Hematopoietic multipotent progenitor cell treated with erythropoietin and hydrocortisone succinate and interleukin-3 and kit ligand, for 17 days (in vitro differentiated cells): ENCODE data around the gene HARBI1.
"Not testable (repeated sequence)": the region's sequence is repeated elsewhere in the genome, so short reads cannot be mapped to it uniquely, and the experiment has no call there.

ENCODE experiments used
- DNase-seq: peaks from one replicate; pipeline ENCODE4 v3.0.0-alpha.2; 2015; ENCODE audit warnings: low spot score

The HARBI1 gene

GRCh38 chr11:46597155-46597554 lies 19.9 kb downstream of the HARBI1 start:
- DNase-seq = no peak

- no peak for DNase-seq
Observed at GRCh38 chr11:46594785-46595184, 22.2 kb downstream of the HARBI1 start.

DNA sequence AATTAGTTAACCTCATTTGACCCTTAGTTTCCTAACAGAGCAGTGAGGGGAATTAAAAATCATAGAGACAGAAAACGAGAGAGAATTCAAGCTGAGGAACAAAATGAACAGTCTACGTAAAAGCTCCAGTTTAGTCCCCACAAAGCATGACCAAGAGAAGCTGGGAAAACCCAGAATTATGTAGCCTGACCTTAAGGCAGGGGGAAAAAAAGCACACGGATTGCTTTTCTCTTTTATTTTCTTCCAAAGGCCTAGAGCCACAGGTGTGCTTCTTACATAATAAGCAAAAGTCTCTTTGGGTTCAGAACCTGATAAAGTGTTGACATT lies 22.7 kb downstream of the HARBI1 start:
- no peak for DNase-seq

- DNase-seq = peak; percentile 95
Observed at GRCh38 chr11:46593550-46594373, 23.3 kb downstream of the HARBI1 start, which contains the start of gene AMBRA1. Gene AMBRA1 (minus strand): TSS chr11:46594023. CDS start chr11:46548380, 45,643 bp downstream.

DNA sequence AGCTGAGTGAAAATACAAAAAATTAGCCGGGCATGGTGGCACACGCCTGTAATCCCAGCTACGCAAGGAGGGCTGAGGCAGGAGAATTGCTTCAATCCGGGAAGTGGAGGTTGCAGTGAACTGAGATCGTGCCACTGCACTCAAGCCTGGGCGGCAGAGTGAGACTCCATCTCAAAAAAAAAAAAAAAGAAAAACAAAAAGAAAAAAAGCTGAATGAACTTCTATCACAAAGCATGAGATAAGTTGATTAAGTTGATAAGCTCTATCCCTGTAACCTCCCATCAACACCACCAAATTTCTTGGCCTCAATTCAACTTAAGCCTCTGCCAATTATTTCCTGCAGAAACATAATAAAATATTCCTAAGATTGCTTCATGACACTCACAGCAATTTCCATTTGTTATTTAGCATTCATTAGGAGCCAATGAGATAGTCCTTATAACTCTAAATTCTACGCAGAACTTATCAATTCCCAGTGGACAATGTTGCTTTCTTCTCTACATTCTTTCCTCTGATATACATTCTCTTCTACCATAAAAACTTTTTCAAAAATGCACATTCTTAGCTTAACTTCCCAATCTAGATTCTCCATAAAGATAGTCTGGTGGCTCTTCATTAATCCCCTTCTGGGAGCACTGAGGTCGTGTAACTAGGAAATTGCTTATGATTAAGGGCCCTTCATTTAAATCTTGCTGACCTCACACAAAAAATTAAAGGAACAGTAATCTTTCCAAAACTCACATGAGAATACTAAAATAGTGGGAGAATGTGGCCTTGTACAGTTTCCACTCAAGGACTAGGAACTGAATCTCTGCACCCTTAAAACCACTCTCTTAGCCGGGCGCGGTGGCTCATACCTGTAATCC lies 26.1 kb downstream of the HARBI1 start:
- DNase-seq = no peak

DNA sequence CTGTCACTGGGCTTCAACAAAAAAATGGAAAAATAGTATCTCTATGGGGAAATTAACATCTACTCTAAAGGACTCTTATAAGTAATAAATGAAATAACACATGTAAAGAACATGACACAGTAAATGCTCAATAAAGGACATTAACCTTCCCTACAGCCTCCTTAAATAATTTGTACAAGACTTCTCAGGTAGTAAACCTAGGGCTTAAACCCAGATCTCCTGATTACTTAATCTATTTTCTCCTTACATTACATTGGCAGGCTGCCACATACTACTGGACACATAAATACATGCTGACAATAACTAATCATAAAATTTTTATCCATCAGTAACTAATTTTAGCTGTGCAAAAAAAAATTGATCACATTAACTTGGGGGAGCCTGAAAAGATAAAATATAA lies 28.1 kb downstream of the HARBI1 start:
- DNase-seq = no peak

- DNase-seq = no peak
Observed at GRCh38 chr11:46588131-46588530, 28.9 kb downstream of the HARBI1 start.

GRCh38 chr11:46583513-46583912 lies 33.5 kb downstream of the HARBI1 start:
- DNase-seq = not testable (repeated sequence)

DNA sequence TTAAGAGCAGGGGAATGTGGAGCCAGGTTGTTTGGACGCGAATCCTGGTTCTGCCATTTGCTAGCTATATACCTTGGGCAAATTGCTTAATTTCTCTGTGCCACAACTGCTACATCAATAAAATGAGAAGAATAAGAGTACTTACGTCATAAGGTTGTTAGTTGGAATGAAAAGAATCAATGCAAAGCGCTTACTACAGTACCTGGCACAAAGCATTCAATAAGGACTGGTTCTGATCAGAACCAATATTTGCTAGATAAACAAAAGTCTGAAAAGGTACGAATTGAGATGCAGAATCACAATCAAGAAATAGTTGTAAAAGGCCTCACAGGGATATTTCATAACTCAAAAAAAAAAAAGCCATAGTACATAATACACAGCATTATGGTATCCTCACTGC lies 34.4 kb downstream of the HARBI1 start:
- no peak for DNase-seq

DNA sequence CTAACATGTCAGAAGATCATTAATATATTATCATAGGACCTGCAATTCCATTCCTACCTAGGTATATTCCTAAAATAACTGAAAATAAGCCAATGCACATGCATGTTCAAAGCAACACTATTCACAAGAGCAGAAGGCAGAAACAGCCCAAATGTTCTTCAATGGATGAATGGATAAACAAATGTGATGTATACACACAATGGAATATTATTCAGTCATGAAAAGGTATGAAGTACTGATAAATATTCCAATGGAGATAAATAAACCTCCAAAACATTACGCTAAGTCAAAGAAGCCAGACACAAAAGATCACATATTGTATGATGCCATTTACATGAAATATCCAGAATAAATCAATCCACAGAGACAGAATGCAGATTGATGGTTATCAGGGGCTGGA lies 40.0 kb downstream of the HARBI1 start:
- no peak for DNase-seq

DNA sequence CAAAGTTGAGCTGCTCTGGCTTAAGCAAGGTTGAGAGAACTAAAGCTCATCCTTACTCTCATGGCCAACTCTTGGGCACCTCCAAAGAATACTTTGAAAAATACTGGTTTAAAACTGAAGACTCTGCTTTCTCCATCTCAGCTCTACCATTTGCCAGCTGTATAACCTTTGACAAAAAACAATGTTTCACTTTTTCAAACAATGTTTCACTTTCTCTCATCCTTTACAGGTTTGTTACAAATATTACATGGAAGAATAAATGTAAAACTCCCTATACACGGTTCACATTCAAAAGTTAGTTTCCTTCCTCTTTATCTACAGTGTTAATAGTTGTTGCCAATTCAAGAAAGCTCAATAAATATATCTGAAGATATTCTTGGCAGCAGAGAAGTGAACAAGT lies 42.4 kb downstream of the HARBI1 start:
- DNase-seq = no peak

- no peak for DNase-seq
Observed at GRCh38 chr11:46570790-46571398, 46.1 kb downstream of the HARBI1 start.

- no peak for DNase-seq
Observed at GRCh38 chr11:46565232-46565840, 51.7 kb downstream of the HARBI1 start.

- DNase-seq = no peak
Observed at GRCh38 chr11:46564459-46564858, 52.6 kb downstream of the HARBI1 start.

DNA sequence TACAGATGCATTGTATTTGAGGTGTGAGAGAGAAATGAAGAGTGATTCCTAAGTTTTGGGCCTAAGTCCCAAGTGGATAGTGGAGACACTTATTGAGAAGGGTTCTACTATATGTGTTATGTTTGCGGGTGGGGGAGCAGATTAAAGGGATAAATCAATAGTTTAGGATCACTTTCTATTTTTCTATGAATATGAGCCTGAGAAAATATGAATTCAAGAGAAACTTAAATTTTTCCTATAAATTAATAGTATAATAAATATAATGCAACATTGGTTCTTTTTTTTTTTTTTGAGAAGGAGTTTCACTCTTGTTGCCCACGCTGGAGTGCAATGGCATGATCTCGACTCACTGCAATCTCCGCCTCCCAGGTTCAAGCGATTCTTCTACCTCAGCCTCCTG lies 54.5 kb downstream of the HARBI1 start:
- DNase-seq = no peak

GRCh38 chr11:46560300-46560991 lies 56.6 kb downstream of the HARBI1 start:
- peak; percentile 61 for DNase-seq

DNA sequence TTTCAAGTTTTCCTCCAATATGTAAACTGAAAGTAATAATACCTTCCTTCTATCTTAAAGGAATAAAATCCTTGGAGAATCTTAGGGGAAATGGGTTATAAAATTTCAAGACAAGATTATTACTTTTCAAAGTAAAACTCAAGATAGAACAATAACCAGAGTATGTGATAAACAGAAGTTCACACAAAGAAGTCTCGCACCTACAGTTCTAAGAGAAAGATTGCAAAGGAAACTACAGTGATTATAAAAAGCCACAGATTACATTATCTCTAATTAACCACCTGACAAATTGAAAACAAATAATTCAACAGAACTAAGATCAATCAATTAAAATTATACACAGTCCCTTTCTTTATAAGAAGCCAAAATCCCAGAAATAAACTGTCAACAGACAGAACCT lies 57.2 kb downstream of the HARBI1 start:
- no peak for DNase-seq

DNA sequence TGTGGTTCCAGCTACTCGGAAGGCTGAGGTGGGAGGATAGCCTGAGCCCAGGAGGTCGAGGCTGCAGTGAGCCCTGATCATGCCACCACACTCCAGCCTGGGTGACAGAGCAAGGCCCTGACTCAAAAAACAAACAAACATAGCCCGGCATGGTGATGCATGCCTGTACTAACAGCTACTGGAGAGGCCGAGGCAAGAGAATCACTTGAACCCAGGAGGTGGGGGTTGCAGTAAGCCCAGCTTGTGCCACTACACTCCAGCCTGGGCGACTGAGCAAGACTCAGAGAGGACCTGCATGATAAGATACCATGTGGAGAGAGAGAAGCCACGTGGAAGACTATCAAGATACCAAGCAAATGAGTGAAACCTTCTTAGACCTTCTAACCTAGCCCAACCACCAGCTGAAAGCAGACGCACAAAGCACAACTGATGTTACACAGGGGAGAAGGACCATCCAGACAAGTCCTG lies 59.3 kb downstream of the HARBI1 start:
- DNase-seq = peak; percentile 64

DNA sequence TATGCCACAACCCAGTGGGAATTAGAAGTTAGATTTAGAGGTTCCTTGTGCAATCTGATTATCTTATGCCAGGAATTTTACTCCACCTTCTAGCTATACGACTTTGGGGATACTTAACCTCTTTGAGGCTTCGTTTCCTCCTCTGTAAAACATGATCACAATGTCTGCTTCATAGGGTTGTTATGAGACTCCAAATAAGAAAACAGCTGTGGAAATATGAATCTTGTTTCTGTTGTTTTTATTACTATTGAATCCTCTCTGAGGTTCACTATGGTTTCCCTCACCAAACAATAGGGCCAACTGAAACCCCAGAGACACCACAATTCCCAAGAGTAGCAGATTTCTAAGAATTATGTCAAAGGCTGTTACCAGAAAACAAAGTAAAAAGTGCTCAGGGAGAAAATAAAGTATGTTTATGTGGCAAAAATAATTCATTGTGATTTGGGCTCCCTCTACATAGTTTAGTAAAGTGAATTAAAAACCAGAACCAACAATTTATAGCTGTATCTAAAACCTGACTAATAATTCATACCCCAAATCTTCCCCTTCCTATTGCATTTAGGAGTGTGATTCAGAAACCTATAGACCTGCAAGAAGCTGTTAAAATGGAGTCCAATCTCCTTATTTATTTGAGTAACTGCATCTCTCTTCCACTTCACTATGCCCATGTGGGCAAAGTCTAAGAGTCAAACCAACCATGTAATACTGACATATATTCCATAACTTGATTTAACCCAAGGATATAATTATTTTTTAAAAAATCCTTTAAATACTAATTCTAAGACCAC lies 61.6 kb downstream of the HARBI1 start:
- DNase-seq = peak; percentile 6

DNA sequence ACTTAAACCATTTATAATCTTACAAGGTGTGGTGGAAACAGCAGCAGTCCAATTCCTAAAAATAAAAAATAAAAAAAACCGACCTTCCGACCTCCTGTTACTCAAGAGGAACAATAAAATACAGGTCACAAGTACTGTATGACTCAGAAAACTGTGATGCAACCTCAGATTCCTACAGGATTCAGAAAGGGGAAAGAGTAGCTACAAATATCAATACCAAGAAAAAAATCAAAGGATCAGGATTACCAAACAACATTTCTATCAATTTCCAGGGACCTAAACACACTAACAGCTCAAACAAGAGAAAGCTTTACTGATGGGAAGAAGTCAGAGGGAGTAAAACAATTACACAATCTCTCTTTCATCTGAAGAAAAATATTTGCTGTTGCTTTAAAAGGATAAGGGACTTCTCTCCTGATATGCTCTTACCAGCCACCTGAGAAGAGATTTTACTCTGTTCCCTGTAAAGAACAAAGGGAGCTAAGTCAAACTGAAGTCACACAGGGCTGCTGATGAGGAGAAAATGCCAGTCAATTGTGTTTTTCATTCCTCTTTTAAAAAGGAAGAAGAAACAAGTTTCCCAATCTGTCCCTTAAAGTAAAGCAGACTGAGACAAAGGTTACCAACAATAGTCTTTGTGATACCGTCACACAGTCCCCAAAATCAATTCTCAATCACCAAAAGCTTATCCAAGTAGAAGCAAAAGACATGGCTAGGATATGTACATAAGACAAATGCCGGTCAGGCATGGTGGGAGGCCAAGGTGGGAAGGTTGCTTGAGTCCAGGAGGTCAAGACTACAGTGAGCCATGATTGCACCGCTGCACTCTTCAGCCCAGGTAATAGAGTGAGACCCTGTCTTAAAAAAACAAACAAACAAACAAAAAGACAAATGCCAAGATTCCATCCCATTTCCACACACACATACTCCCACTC lies 62.5 kb downstream of the HARBI1 start:
- DNase-seq = no peak
